ENCODE measurements around the gene ASCL1.

ASCL1 gene

DNA sequence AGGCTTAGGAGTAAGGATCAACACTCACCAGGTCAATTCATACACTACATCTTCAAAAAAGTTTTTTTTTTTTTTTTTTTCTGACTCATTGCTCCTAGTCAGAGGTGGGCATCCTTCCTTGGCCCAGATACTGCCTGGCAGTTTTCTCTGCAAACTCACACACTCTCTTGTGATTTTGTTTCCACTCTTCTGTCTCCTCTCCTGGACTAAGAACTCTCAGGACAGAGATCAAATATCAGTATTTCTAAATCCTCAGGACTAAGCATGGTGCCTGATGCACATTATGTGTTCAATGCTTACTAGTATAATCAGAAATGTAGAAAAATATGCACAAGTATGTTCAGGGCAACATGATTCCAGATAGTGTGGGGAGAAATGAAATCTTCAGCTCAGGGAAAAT lies 30.3 kb upstream of the ASCL1 start:
- H3K4me3 ChIP-seq (ENCODE audit: low read depth, low read length), result no peak overlapping the region
- TF ChIP-seq, protein P1, sequence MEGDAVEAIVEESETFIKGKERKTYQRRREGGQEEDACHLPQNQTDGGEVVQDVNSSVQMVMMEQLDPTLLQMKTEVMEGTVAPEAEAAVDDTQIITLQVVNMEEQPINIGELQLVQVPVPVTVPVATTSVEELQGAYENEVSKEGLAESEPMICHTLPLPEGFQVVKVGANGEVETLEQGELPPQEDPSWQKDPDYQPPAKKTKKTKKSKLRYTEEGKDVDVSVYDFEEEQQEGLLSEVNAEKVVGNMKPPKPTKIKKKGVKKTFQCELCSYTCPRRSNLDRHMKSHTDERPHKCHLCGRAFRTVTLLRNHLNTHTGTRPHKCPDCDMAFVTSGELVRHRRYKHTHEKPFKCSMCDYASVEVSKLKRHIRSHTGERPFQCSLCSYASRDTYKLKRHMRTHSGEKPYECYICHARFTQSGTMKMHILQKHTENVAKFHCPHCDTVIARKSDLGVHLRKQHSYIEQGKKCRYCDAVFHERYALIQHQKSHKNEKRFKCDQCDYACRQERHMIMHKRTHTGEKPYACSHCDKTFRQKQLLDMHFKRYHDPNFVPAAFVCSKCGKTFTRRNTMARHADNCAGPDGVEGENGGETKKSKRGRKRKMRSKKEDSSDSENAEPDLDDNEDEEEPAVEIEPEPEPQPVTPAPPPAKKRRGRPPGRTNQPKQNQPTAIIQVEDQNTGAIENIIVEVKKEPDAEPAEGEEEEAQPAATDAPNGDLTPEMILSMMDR (IDR thresholded peaks at IDR 0.05; ENCODE audit: borderline replicate concordance, insufficient read depth, low read depth, low read length), result no peak

DNA sequence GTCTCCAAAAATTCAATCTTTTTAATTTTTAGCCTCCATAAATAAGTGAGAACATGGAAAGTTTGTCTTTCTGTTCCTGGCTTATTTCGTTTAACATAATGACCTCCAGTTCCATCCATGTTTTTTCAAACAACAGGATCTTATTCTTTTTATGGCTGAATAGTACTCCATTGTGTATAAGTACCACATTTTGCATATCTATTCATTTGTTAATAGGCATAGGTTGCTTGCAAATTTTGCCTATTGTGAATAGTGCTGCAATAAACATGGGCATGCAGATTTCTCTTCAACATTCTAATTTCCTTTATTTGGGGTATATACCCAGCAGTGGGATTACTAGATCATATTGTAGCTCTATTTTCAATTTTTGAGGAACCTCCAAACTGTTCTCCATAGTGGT lies 24.3 kb upstream of the ASCL1 start:
- no peak overlapping the region for H3K4me3 ChIP-seq (ENCODE audit: low read depth, low read length)
- TF ChIP-seq, protein P1 (IDR thresholded peaks at IDR 0.05; ENCODE audit: borderline replicate concordance, insufficient read depth, low read depth, low read length), result no peak

DNA sequence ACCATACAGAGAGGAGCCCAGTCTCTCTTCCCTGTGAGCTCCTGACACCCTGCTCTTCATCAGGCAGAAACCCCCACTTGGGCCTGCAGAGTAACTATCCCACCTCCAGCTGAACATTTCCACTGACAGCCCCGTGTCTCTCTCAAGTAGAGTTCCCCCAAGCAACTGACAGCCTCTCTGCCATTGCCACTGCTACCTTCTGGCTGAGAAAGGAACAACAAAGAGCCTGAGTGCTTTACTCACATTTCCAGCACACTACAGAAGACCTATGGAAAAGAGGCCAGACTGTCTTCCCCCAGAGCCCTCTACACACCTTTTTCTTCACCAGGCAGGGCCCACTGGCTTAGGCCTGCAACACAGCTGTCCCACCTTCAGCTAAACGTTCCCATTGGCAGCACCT lies 18.4 kb upstream of the ASCL1 start:
- TF ChIP-seq, protein P1 (IDR thresholded peaks at IDR 0.05; ENCODE audit: borderline replicate concordance, insufficient read depth, low read depth, low read length), result no peak
- H3K4me3 ChIP-seq (ENCODE audit: low read depth, low read length), result no peak overlapping the region

DNA sequence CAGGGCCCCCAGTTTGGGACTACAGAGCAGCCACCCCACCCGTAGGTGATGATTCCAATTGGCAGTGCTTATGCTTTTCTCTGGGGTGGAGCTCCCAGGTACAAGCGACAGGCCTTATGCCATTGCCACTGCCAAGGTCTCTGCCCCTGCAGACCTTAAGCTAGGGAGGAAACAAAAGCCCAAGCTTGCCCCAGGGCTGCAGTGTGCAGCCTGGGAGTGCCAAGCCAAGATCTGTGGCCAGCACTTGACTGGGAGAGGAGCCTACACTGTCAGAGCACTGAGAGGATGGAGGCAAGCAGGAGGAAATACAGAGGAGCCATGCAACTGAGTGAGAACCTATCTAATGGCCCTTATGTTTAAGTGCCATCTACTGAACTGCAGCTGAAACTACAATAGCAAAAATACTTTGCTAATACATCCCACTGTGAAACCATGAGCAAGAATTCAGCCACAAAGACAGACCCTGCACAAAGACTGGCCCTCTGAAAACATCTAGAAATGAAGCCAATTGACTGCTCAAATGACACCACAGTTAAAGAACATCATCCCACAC lies 17.7 kb upstream of the ASCL1 start:
- TF ChIP-seq, protein P1 (IDR thresholded peaks at IDR 0.05; ENCODE audit: borderline replicate concordance, insufficient read depth, low read depth, low read length), result no peak
- H3K4me3 ChIP-seq (ENCODE audit: low read depth, low read length), result no peak overlapping the region

DNA sequence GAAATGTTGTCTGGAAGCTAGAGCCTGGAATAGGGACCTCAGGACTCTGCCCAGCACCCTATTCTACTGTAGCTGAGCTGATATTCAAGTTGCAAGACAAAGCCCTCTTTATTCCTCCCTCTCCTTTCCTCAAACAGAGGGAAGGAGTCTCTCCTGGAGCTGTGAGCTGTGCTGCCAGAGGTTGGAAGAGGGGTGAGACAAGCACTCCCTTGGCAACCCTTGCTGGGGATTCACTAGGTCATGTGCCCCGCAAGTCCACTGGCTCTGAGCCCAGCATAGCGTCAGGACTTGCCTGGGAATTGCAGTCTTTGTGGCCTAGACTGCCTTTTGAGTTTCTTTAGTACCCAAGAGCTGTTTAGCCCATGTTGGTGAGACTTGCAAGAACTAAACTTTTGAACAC lies 11.4 kb upstream of the ASCL1 start:
- TF ChIP-seq, protein P1 (IDR thresholded peaks at IDR 0.05; ENCODE audit: borderline replicate concordance, insufficient read depth, low read depth, low read length), result no peak
- no peak overlapping the region for H3K4me3 ChIP-seq (ENCODE audit: low read depth, low read length)

DNA sequence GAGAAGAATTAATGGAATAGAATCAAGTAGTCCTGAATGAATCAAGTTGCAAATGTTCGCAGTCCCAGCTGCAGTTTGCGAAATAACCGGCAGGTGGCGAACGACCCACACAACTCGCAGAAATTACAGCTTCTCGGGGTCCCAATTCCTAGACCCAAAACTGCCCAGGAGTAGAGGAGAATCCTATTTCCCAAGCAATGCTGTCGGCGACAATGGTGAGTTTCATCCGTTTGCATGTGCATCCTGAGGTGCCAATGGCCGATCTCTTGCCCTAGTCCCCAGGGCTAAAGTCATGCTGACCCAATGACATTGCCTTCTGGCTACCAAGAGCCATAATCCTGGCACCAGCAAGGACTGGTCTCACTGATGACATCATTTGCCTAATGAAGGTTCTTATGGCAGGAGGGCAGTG lies 8.5 kb upstream of the ASCL1 start:
- no peak overlapping the region for H3K4me3 ChIP-seq (ENCODE audit: low read depth, low read length)
- TF ChIP-seq, protein P1 (IDR thresholded peaks at IDR 0.05; ENCODE audit: borderline replicate concordance, insufficient read depth, low read depth, low read length), result peak; percentile 84

DNA sequence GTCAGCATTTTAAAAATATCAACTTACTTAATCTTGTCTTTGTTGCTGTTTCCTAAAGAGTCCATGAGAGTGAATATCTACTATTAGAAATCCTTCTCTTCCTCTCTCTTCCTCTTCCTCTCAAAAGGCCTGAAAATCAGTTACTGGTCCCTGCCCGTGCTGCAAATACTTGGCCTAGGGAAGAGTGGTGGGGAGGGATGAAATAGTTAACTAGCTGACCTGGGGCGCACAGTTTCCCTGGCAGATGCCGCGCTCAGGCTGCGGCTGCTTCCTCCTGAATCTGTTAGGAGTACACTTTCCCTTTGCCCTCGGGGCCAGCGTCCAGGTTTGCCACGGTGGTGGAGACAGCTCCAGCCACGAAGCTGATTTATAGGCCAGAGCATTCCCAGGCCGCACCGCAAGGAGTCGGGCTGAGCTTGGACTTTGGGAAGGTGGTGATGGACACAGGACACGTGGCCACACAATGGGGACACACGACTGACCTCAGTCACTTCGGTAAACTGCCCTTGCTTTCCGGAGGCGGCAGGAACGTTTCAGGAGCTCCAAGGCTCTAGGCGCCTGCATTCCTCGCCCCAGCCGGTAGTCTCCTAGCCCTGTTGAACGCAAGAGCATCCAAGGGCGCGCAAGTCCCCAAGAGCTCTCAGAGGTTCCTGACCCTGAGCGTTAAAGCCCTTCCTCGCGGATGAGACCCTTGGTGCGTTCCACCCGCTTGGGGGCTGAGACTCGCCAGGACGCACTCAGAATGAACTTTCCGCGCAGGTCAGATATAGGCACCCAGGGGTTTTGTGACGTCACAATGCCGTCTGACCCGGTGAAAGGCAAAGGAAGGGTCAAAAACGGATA lies 7.1 kb upstream of the ASCL1 start:
- TF ChIP-seq, protein P1 (IDR thresholded peaks at IDR 0.05; ENCODE audit: borderline replicate concordance, insufficient read depth, low read depth, low read length), result peak; percentile 13; the same call in 1 of the 2 replicates
- no peak overlapping the region for H3K4me3 ChIP-seq (ENCODE audit: low read depth, low read length)
